ENCODE measurements around the gene MAP3K14. TPM values are rescaled to one million over a fixed set of nuclear protein-coding genes. Genes with fewer than 3 reads are reported as not detected.

MAP3K14 gene
- total and polyA plus RNA-seq, 4 donors: 1.2 to 7.8 (median 4.2) TPM

GRCh38 chr17:45273551-45273957, 43.3 kb downstream of the MAP3K14 start (continued):
- TF ChIP-seq REST (IDR thresholded peaks at IDR 0.05) (no peak), RAD21 (IDR thresholded peaks at IDR 0.05) (peak; percentile 33 to 38)

GRCh38 chr17:45271603-45272002, 45.2 kb downstream of the MAP3K14 start:
- DNase-seq (ENCODE audit: low spot score): no peak
- Histone ChIP-seq H3K36me3 (ENCODE audit: control insufficient read depth in 4 of 4, insufficient read depth in 3 of 4, low read depth in 1 of 4, low read length in 3 of 4) (peaks cover 22 to 40% (median 36%) of the 10 kb centered on the region in 4 donors), H3K27ac (ENCODE audit: low read depth in 1 of 2, low read length in 2 of 2) (no peak overlapping the region), H3K9ac (ENCODE audit: low read depth in 1 of 2, low read length in 2 of 2) (no peak overlapping the region), H3K4me1 (ENCODE audit: control insufficient read depth in 4 of 4, insufficient read depth in 4 of 4, low read length in 3 of 4) (peaks cover 3 to 26% (median 20%) of the 10 kb centered on the region in 4 donors), H3K9me3 (ENCODE audit: control insufficient read depth in 4 of 4, low read length in 3 of 4) (no peaks in the 10 kb centered on the region), H3K27me3 (ENCODE audit: control insufficient read depth in 4 of 4, insufficient read depth in 4 of 4, low read length in 3 of 4) (no peaks in the 10 kb centered on the region), H3K4me3 (ENCODE audit: low read depth in 1 of 3, low read length in 3 of 3) (no peak overlapping the region)
- 86% methylated on average over 3 of the region's 3 CpGs for WGBS
- TF ChIP-seq FOXA1 (IDR thresholded peaks at IDR 0.05) (no peak), HNF4A (conservative IDR thresholded peaks at IDR 0.05) (peak; percentile 55 to 69)

GRCh38 chr17:45270828-45271418, 45.9 kb downstream of the MAP3K14 start:
- TF ChIP-seq CTCF (IDR thresholded peaks at IDR 0.05; ENCODE audit: low read depth, low read length, missing input control): peak; percentile 18
- TF ChIP-seq REST (IDR thresholded peaks at IDR 0.05): no peak
- no peaks in the 10 kb centered on the region for H3K27me3 ChIP-seq (ENCODE audit: control insufficient read depth in 4 of 4, insufficient read depth in 4 of 4, low read length in 3 of 4)
- no peak overlapping the region for H3K9ac ChIP-seq (ENCODE audit: low read depth in 1 of 2, low read length in 2 of 2)
- H3K4me3 ChIP-seq (ENCODE audit: low read depth in 1 of 3, low read length in 3 of 3): no peak overlapping the region
- 87% methylated on average over 13 of the region's 13 CpGs for WGBS
- H3K36me3 ChIP-seq (ENCODE audit: control insufficient read depth in 4 of 4, insufficient read depth in 3 of 4, low read depth in 1 of 4, low read length in 3 of 4): peaks cover 22 to 45% (median 36%) of the 10 kb centered on the region in 4 donors
- no peak for DNase-seq (ENCODE audit: low spot score)
- no peaks in the 10 kb centered on the region for H3K9me3 ChIP-seq (ENCODE audit: control insufficient read depth in 4 of 4, low read length in 3 of 4)
- peaks cover 3 to 25% (median 19%) of the 10 kb centered on the region in 4 donors for H3K4me1 ChIP-seq (ENCODE audit: control insufficient read depth in 4 of 4, insufficient read depth in 4 of 4, low read length in 3 of 4)
- H3K27ac ChIP-seq (ENCODE audit: low read depth in 1 of 2, low read length in 2 of 2): no peak overlapping the region

Measured in liver (tissue), 9 donors.